Activated B cell treated with CpG ODN at 0.5 μM for 24 hours (primary cell): Measurements from ENCODE around the gene NRIP1. TPM values are rescaled to one million over a fixed set of nuclear protein-coding genes. Genes with fewer than 3 reads are reported as not detected.

Source experiments
- ATAC-seq: fragments of 200-7000 bp; cut with Tn5 transposase; one replicate; pipeline ENCODE4 v1.10.0; 2021; ENCODE audit warnings: low read depth, mild to moderate bottlenecking, moderate library complexity
- CTCF ChIA-PET: fragments of 350-600 bp; sonication (Branson Sonifier 250); formaldehyde crosslinking; loops from one replicate; lab custom pipeline; 2021; ENCODE audit warnings: antibody characterized with exemption; lab: Charles Lee
- POLR2A ChIA-PET: fragments of 350-600 bp; sonication (Branson Sonifier 250); formaldehyde crosslinking; loops from one replicate; lab custom pipeline; 2021; ENCODE audit warnings: antibody characterized with exemption; lab: Charles Lee
- DNase-seq: peaks from one replicate; pipeline ENCODE4 v3.0.0; 2022
- H3K27ac Mint-ChIP-seq: one replicate; pipeline ENCODE4 v1.8.0; 2020; ENCODE audit warnings: mixed read lengths
- H3K27me3 Mint-ChIP-seq: one replicate; pipeline ENCODE4 v1.8.0; 2021; ENCODE audit warnings: mixed read lengths
- H3K36me3 Mint-ChIP-seq: one replicate; pipeline ENCODE4 v1.8.0; 2021; ENCODE audit warnings: low read depth, mixed read lengths
- H3K4me1 Mint-ChIP-seq: one replicate; pipeline ENCODE4 v1.8.0; 2021; ENCODE audit warnings: mixed read lengths
- H3K4me3 Mint-ChIP-seq: one replicate; pipeline ENCODE4 v1.8.0; 2020; ENCODE audit warnings: mild to moderate bottlenecking, mixed read lengths
- H3K9me3 Mint-ChIP-seq: one replicate; pipeline ENCODE4 v1.8.0; 2020; ENCODE audit warnings: mixed read lengths
- intact Hi-C: fragments of 100-400 bp; cut with micrococcal nuclease; formaldehyde crosslinking; loops from one replicate; pipeline ENCODE4 v1.15.1; 2024
- total RNA-seq: library from RNA; stranded (reverse); gene quantifications from 2 replicates; pipeline ENCODE4 v1.2.3, GENCODE V29; 2022
- TF ChIP-seq, protein P1 (sequence below): fragments of 200-600 bp; IDR thresholded peaks from one replicate; pipeline ENCODE4 v1.8.0; 2022; ENCODE audit warnings: antibody characterized with exemption, mild to moderate bottlenecking

The NRIP1 gene
- total RNA-seq, 1 donor from 2014 or later = 26.6 TPM

DNA sequence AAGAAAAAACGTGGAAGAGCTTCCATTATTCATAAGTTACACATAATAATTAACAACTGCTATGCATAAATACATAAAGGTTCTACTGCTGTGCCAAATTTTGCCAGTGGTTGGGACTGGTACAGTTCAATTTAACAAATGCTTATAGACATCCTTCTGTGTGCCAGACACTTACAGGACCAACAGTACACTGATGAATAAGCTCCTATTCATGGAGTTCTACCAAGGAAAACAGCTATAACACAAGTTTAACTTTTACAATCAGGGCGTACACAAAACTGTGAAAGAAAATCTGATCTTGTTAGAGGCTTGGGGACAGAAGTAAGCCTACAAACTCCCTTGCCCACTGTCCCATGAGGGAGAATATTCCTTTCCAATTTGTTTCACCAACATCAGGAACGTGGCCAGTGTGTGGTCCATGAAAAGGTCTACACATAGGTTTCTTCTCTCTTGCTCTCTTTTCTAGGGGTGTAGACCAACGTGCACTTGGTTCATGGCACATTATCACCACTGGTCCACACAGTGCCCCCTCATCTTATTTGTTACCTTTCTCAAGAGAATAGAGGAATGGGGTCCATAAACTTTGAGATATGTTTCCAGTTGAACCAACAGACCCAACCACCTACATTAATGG, 10.1 kb downstream of the NRIP1 start:
- intact Hi-C loops = no loop called here
- Mint-ChIP-seq H3K36me3 (no peaks in the 10 kb centered on the region), H3K9me3 (no peaks in the 10 kb centered on the region), H3K4me1 (peaks cover 92% of the 10 kb centered on the region), H3K27ac (no peak overlapping the region), H3K4me3 (no peak overlapping the region), H3K27me3 (no peaks in the 10 kb centered on the region)
- TF ChIP-seq, protein P1, sequence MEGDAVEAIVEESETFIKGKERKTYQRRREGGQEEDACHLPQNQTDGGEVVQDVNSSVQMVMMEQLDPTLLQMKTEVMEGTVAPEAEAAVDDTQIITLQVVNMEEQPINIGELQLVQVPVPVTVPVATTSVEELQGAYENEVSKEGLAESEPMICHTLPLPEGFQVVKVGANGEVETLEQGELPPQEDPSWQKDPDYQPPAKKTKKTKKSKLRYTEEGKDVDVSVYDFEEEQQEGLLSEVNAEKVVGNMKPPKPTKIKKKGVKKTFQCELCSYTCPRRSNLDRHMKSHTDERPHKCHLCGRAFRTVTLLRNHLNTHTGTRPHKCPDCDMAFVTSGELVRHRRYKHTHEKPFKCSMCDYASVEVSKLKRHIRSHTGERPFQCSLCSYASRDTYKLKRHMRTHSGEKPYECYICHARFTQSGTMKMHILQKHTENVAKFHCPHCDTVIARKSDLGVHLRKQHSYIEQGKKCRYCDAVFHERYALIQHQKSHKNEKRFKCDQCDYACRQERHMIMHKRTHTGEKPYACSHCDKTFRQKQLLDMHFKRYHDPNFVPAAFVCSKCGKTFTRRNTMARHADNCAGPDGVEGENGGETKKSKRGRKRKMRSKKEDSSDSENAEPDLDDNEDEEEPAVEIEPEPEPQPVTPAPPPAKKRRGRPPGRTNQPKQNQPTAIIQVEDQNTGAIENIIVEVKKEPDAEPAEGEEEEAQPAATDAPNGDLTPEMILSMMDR = no peak
- CTCF ChIA-PET = no interaction called here
- DNase-seq (no peak), ATAC-seq (no peak)
- POLR2A ChIA-PET = no interaction called here

DNA sequence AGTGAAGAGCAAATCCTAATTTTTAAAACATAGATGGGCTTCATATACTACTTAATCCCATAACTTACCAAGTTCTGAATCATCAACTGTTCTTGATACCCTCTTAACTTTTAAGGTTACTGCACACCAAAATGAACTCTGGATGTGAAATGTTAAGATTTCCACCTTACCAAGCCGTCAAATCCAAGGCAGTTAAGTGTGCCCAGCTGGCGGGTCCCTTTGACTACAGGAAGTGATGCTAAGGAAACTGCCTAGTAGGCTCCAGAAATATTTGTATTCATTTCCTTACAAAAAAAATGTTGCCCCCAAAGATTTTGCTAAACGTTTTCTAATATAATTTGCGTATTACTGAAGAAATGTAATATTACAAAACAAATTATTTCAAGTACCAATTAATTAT, 10.7 kb downstream of the NRIP1 start:
- intact Hi-C loops = no loop called here
- ChIA-PET POLR2A (interaction anchor here (1.6 kb wide), 1 partner anchor 11 kb away, joined by 12 read pairs; the partner anchor contains the start of gene NRIP1), CTCF (no interaction called here)

DNA sequence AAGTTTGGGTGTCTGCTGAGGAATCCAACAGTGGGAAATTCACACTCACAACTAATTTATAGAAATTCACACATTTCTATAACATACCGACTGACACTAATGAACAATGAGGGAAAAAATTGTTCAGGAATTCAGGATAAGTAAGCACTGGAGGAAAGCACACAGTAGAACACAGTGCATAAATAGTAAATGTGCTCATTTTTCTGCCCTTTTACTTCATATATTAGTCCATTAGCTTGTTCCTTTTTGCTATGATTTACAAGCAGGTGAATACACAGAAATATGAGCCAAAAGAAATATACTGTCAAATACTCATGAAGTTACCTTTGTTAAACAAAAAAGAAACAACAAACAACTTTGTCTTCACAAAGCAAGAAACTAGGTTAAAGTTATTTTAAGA, 11.3 kb downstream of the NRIP1 start:
- no peaks in the 10 kb centered on the region for H3K27me3 Mint-ChIP-seq
- ATAC-seq = no peak
- no peak overlapping the region for H3K27ac Mint-ChIP-seq
- H3K9me3 Mint-ChIP-seq = no peaks in the 10 kb centered on the region
- intact Hi-C loops = no loop called here
- H3K4me1 Mint-ChIP-seq = peaks cover 87% of the 10 kb centered on the region
- no peak for DNase-seq
- no peak overlapping the region for H3K4me3 Mint-ChIP-seq
- TF ChIP-seq, protein P1 = no peak
- ChIA-PET POLR2A (interaction anchor here (1.6 kb wide), 1 partner anchor 11 kb away, joined by 12 read pairs; the partner anchor contains the start of gene NRIP1), CTCF (no interaction called here)
- no peaks in the 10 kb centered on the region for H3K36me3 Mint-ChIP-seq

More for the DNA sequence above, 10.7 kb downstream of the NRIP1 start:
- H3K4me1 Mint-ChIP-seq = peaks cover 91% of the 10 kb centered on the region
- no peaks in the 10 kb centered on the region for H3K27me3 Mint-ChIP-seq
- H3K4me3 Mint-ChIP-seq = no peak overlapping the region
- H3K9me3 Mint-ChIP-seq = no peaks in the 10 kb centered on the region
- H3K36me3 Mint-ChIP-seq = no peaks in the 10 kb centered on the region
- ATAC-seq (no peak), DNase-seq (no peak)
- H3K27ac Mint-ChIP-seq = no peak overlapping the region
- TF ChIP-seq, protein P1 = no peak

DNA sequence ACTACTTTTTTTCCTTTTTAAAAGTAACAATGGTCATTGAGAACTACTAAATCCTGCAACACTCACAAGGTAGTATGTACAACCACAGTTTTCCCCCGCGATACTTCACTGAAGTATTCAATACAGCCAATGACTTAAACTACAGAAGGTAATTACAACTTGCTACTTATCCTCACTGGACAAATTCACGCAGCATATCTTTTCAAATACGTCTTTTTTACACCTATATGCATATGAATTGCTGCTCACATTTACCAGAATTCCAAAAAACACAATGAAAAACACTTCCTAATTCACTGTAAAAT, 12.4 kb downstream of the NRIP1 start:
- no peak for DNase-seq
- ChIA-PET CTCF (no interaction called here), POLR2A (interaction anchor here (1.0 to 1.3 kb wide), 2 partner anchors 9 to 13 kb away, joined by 3 to 9 read pairs; partner anchors contain the start of gene NRIP1)
- intact Hi-C loops = loop anchor here (1.0 kb wide), 1 partner anchor 10 kb away; no protein-coding TSS in a partner anchor
- Mint-ChIP-seq H3K27me3 (no peaks in the 10 kb centered on the region), H3K4me3 (peak overlapping the region; percentile 74), H3K27ac (peak overlapping the region; percentile 70), H3K4me1 (peaks cover 88% of the 10 kb centered on the region), H3K36me3 (peaks cover 1% of the 10 kb centered on the region), H3K9me3 (no peaks in the 10 kb centered on the region)
- TF ChIP-seq, protein P1 = no peak
- ATAC-seq = no peak

- ChIA-PET POLR2A (interaction anchor here (1.0 to 1.3 kb wide), 3 partner anchors 8 to 81 kb away, joined by 3 to 9 read pairs (median 4); partner anchors contain the start of gene NRIP1), CTCF (no interaction called here)
- H3K27me3 Mint-ChIP-seq = no peaks in the 10 kb centered on the region
- no peak for DNase-seq
- peaks cover 82% of the 10 kb centered on the region for H3K4me1 Mint-ChIP-seq
- no peaks in the 10 kb centered on the region for H3K9me3 Mint-ChIP-seq
- H3K36me3 Mint-ChIP-seq = peaks cover 2% of the 10 kb centered on the region
- peak overlapping the region; percentile 74 for H3K4me3 Mint-ChIP-seq
- peak; percentile 56 for ATAC-seq
- peak overlapping the region; percentile 70 for H3K27ac Mint-ChIP-seq
- intact Hi-C loops = loop anchor here (1.0 kb wide), 1 partner anchor 10 kb away; no protein-coding TSS in a partner anchor
- TF ChIP-seq, protein P1 = no peak
These were observed 12.9 kb downstream of the NRIP1 start for GRCh38 chr21:15051644-15052458.
